Activated naive CD4-positive, alpha-beta T cell (primary cell): ENCODE data around the gene ATP11A.
A peak's percentile ranks its signal among the peaks of the same experiment; 100 is the strongest.

Experiments
- DNase-seq, 4 experiments: peaks; one replicate each; lab custom pipeline; 2025; lab: John Stamatoyannopoulos, UW

ATP11A gene

DNA sequence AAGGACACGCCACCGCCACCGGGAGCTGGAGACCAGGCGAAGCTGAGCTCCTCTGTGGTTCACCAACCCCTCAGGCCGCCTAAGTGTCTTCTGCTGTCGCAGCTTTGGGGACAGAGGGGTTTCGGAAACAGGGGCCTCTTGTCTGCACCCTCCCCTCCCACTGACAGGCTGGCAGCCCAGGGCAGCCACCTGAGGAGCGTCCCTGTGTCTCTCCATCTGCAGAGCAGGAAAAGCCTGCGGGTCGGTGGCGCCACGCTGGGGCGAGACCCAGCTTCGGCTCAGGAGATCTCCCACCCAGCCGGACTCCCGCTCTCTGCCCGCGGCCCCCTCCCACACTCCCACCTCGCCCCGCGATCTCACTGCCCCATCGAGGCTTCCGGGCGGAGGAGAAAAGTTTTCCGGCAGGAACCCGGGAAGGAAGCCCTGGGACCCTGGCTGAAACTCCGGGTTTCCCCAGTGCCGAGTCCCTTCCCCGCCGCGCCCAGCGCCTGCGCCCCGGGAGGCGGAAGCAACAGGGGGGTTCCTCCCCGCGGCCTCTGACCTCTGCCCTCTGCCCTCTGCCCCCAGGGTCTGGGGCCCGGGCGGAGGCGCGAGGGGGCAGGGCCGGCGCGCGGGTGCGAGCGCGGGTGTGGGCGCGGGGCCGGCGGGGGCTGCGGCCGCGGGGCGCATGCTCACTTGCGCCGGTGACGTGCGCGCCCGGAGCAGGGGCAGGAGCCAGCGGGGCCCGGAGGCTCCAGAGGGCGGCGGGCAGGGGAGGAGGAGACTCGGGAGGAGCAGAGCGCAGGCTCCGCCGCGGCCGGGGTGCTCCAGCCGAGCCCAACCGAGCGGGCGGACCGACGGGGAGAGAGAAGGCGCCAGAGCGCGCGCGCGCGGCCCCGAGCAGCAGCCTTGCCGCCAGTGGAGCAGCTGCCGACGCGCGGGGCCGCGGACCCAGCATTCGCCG is at the start of gene ATP11A:
TSS of gene ATP11A (plus strand) at position 736 of the 943 bp plus-strand sequence. CDS start 379 bp downstream, outside the sequence.
- peak; percentile 31 to 76 (median 60) for DNase-seq

DNA sequence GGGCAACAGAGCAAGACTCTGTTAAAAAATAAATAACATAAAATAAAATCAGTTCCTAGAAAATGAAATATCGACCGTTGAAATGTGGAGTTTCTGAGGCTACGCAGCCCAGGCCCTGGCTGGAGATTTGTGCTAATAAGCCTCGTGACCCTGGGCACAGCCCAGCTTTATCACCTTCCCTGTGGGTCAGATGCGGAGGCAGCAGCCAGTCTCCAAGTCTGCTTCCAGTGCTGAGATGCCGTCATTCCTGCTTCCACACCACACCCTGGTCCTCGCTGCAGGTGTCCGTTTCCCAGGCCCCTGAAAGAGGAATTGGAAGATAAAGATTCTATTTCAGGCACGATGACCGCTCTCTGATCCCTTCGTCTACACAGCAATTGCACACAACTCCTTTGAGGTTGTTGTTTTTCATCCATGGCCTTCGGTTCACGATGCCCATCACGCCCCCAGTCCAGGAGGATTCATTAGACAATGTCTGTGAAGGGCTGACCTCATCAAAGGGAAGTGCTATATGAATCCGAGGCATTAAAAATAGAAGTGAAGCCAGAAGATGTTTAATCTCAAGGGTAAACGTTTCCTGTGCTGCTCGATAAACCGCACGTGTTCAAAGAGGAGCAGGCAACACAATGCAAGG is 48.3 kb upstream of the ATP11A start:
- DNase-seq: no peak

DNA sequence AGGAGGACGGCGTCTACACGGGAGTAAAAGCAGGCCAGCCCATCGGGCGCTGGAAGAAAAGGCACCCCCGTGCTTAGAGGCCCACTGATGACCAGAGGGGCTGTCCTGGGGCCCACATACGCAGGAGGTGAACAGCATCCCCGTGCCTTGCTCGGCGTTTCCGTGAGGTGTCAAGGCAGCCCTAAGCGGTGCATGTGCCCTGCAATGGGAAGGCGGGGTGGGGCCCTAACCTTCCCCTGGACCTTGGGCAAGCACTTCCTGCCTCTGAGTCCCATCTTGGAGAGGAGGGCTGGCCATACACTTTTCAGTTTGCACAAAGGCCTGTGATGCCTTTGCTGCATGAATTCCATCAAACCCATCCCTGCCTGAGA is 47.8 kb upstream of the ATP11A start:
- DNase-seq: no peak

- no peak for DNase-seq
Observed at GRCh38 chr13:112643759-112644459, 45.9 kb upstream of the ATP11A start.

DNA sequence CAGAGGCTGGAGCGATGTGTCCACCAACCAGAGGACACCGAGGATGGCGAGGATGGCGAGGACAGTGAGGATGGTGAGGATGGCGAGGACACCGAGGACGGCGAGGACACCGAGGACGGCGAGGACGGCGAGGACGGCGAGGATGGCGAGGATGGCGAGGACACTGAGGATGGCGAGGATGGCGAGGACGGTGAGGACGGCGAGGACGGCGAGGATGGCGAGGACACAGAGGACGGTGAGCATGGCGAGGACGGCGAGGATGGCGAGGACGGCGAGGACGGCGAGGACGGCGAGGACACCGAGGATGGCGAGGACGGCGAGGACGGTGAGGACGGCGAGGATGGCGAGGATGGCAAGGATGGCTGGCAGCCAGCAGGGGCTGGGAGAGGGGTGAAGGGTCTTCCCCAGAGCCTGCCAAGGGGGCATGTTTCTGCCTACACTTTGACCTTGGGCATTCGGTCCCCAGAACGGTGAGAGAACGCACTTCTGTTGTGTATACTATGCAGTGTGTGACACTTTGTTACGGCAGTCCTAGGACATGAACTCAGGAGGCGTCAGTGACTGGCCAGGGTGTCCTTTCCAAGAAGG is 44.4 kb upstream of the ATP11A start:
- no peak for DNase-seq

DNA sequence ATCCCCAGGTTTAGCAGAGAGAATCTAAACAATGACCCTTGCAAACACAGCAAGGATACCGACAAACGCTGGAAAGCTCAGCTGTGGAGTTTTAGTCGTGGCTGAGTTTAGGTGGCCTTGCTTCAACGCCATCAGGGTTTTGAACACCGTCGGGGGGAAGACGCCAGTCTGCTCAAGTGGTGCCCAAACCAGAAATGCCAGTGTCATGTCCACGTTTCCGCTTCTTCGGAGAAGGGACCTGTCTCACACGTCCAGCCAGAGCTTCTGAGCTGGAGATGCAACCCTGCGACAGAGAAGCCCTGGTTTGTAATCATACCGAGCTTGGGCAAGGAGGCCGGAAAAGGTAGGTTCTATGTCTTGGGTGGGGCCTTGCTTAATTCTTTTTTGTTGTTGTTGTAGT is 42.6 kb upstream of the ATP11A start:
- DNase-seq: no peak

DNA sequence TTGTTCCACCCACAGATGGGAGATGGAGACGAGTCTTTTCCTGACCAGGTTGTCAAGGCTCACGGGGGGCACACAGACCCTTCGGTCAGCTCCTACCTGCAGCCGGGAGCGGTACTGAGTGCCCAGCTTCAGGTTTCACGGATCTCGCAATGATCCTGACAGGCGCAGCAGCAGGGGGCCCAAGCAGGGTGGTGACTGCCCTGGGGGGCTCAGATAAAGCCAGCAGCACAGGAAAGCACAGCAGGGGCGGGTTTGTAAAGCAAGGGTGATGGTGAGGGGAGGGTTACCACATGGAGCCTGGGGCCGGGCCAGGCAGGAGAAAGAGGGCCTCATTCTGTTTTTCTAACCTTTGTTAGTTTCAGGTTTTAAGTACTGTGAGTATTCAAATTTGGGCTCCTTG is 41.7 kb upstream of the ATP11A start:
- DNase-seq: no peak

DNA sequence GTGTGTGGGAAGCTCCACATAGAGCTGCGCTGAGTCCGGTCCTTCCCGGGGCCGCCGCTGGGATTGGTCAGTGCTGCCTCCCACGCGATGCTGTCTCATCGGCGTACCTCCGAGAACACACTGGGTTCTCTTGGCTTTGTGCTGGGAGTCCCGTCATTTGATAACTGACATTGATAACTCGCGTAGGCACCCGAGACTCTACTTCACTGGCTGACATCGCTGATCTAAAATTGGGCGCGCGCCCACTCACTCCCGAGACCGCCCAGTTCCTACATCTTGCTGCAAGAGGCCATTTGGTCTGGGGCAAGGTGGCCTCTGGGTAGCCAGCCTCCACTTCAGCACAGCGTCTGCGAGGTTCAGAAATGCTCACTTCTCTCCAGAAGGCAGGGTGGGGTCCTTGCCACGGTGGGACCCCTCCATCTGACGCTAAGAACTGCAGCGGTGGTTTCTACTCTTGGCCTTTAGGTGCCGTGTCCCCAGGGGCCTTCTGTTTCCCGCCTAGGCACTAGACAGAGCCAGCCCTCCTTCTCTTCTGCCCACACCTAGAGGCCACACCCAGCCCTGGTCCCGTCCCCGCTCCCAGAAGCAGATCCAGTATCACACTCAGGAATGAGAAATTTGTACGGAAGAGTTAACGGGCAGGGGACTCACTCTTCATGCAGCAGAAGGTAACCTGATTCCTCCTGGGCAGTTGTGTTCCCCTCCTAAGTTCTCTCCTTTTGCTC is 40.7 kb upstream of the ATP11A start:
- DNase-seq: no peak

- no peak for DNase-seq
Observed at GRCh38 chr13:112651311-112651710, 38.5 kb upstream of the ATP11A start.

DNA sequence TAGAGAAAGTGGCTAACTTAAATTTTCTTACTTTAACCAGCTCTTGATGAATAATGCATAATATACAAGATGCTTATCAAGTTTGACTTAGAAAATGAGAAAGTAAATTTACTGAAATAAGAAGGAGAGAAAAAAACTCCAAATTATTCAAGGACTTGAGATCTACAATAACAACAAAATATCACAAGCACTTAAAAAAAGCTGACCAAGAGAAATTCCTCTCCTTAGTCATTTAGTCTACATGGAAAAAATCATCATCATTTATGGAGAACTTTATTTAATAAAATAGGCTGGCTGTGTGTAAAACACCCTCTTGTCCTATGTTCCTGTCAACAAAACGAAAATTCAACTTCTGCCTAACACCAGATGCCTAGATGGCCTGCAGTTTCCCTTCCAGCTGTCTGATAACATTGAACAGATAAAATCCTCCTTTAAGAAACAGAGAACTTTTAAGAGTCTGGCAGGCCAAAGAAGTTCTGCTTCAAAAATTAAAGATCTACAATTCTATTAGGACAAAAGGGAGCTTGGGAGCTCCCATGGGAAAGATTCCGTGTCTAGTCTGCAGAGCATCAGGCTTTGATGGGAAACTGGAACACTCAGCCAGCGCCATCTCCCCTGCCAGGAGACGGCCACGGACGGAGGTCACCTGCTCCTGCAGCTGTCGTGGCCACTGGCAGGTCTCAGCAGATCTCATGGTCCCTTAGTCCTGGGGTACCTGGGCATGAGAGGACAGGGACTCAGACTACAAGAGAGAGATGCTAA is 37.9 kb upstream of the ATP11A start:
- no peak for DNase-seq

- DNase-seq: no peak
Observed at GRCh38 chr13:112652512-112653070, 37.2 kb upstream of the ATP11A start.

DNA sequence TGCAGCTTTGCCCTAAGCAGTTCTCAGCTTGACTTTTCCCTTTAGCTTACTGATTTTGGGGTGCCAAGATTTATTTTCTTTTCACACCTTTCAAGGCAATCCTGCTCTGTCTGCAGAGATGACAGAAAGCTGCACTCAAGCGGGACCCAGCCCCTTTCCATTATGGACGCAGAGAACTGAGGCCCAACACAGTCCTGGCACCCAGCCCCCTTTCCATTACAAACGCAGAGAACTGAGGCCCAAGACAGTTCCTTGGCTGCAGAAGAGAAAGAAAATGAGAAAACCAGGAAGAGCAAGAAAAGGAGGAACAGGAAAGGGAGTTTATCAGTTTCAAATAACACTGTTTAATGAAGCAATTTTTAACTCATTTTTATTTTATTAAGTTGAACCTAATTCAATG is 36.8 kb upstream of the ATP11A start:
- no peak for DNase-seq

DNA sequence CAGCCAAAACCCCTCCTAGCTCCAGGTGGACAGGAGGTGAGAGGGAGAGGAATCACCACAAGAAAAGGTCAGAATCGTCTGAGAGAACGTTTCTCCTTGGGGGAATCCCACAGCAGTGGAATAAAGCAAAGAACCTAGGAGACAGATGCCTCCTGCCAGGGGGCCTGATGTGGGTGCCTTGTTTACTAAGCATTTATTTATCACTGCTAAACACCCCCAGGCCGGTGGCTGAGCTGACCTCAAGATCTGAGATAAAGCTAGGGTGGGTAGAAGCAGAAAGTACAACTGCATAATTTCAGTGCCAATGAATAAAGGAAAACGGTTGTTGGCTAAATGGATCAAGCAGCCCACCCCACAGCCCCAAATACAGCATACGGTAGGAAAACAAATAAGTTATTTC is 33.9 kb upstream of the ATP11A start:
- no peak for DNase-seq

DNA sequence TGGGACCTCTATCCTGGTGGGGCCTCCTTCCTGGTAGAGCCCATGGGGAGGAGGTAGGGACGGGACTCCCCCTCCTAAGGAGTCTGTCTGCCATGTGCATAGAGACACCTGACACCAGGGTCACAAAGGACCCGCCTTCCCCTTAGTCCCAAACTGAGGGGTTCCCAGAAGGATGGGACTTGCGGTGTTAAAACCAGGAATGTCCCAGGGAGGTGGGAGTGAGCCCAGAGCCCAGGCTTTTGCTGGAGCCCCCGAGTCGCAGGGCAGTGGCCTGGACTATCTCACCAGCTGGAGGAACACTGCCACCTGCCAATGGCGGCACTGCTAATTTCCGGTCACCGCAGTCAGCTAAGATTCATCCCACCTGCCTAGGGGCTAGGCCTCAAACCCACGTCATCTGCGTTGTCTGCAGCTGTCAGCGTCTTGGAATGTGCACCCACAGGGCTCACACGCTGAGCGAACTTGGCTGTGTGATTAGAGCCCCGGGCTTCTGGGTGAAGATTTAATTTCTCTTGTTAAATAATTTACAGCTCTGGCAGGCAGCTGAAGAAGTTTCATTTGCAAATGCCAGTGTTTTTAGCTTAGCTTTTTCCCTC is 31.9 kb upstream of the ATP11A start:
- no peak for DNase-seq

DNA sequence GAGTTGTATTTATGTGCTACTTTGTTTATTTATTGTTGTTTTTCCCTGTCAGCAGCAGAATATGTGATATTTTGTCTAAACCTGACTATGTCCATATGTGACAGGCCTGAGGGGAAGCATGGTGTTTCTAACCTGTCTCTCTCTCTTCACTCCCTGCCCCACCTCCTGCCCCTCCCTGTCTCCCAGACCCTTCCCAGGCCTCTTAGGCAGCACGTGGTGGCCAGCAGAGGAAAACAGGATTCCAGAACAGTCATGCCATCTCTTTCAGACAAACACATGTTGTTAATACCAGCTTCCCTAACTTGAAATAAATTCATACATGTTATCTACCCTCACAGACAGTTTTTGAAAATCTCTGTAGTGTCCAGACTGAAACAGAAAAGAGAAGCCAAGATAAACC is 31.0 kb upstream of the ATP11A start:
- DNase-seq: no peak

DNA sequence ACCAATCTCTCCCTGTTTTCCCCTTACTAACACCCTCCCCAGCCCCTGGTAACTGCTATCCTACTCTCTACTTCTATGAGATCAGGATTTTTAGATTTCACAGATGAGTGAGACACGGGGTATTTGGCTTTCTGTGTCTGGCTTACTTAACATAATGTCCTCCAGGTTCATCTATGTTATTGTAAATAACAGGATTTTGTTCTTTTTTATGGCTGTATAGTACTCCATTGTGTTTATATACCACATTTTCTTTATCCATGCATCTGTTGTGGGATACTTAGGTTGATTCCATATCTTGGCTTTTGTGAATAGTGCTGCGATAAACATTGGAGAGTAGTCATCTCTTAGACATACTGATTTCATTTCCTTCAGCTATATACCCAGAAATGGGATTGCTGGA is 28.5 kb upstream of the ATP11A start:
- no peak for DNase-seq

DNA sequence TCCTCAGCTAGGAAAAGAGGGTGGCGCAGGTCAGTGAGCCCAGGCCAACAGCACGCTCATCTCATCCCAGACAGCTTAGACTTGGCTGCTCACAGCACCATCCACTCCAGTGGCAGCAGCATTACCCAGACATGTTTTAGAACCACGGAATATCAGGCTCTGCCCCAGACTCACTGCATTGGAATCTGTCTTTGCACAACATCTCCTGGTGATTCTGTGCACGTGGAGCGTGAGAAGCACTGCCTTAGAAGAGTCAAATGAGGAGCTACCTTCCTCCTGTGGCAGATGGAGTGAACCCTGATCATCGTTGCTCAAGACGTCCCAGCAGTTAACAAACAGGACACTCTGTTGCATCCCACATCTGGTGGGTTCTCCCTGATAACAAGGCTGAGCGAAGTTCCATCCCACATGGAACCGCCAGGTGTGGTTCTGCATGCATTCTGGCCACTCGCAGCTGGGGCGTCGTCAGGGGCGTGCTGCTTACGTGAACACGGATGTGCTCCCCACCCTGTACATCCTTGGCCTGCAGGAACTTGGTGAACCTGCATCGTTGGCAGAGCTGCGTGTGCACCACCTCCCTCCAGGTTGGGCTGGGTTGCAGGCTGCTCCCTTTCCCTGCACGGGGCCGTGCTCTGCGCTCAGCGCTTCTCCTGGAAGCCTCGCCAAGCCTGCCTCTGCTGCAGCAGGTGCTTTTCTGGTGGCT is 25.2 kb upstream of the ATP11A start:
- no peak for DNase-seq

DNA sequence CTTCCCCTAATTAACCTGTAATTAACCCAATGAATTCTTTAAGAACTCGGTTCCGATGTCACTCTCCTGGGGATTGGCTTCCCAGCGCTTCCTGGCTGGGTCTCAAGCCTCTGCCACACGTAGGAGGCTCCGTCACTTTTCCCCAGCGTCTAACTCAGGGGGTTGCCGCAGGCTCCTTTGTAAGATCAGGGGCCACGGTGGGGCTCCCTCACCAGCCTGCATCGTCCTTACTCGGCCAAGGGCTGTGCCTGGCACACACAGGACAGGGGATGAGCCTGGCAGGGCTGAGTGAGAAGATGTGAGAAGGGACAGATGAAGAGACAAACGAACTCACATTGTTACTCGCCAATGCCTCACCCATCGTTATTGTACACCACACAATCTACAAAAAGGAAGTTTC is 20.9 kb upstream of the ATP11A start:
- no peak for DNase-seq

DNA sequence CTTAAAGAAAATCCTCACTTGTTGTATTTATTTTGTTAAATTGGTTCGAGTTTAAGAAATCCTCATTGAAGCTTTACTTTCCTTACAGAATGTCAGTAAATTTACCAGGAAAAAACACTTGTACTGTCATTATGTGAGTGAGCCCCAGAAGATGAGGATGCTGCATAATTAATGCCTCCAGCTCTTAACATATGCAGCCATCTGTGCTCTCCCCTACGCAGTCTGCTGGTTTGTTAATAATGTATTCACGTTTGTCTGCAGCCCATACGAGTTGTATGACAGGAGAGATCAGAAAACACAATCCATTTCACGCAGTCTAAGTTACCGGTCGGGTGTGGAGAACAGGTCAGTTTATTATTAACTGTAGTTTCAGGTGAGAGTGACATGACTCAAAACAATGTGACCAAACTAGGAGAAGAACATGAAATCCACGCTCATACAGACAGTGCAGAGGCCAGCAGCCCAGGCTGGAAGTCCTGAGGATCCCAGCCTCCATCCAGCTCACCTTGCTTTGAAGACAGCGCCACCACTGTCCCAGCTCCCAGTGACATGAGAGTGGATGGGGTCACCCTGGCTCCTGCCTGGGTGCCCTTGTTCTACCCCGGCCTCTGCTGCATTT is 19.8 kb upstream of the ATP11A start:
- DNase-seq: no peak
